Bronchial epithelial cell (primary cell): Measurements from ENCODE around the gene RNF17. TPM values are rescaled to one million over a fixed set of nuclear protein-coding genes. Genes with fewer than 3 reads are reported as not detected.

Source experiments
- DNase-seq: peaks from one replicate; pipeline ENCODE4 v3.0.0-alpha.2; 2010; ENCODE audit warnings: low read depth
- FAIRE-seq: peaks from 2 replicates; lab custom pipeline; 2011; peaks lifted over from hg19 to GRCh38; lab: Jason Lieb, UNC
- H3K27me3 ChIP-seq: 2 replicates; pipeline ENCODE4 v1.5.1; 2011; ENCODE audit warnings: low read length; ENCODE audit not compliant: control insufficient read depth, insufficient read depth
- H3K36me3 ChIP-seq: 2 replicates; pipeline ENCODE4 v1.5.1; 2011; ENCODE audit warnings: low read length; ENCODE audit not compliant: control insufficient read depth, insufficient read depth
- H3K4me3 ChIP-seq: 2 replicates; pipeline ENCODE4 v1.5.1; 2011; ENCODE audit warnings: mild to moderate bottlenecking, low read depth, low read length, control low read depth
- total RNA-seq: library from RNA; depleted of rRNA; stranded (reverse); fragments of >200 nt; gene quantifications from 2 replicates; pipeline ENCODE4 v1.2.1, GENCODE V29; 2014
- TF ChIP-seq, protein P1 (sequence below): IDR thresholded peaks from 2 replicates; pipeline ENCODE4 v1.5.1; 2011; ENCODE audit warnings: mild to moderate bottlenecking, moderate library complexity, low read length, control low read depth, inconsistent platforms; ENCODE audit not compliant: insufficient read depth, severe bottlenecking

Gene RNF17
- total RNA-seq, 1 donor from 2014 or later = not detected

DNA sequence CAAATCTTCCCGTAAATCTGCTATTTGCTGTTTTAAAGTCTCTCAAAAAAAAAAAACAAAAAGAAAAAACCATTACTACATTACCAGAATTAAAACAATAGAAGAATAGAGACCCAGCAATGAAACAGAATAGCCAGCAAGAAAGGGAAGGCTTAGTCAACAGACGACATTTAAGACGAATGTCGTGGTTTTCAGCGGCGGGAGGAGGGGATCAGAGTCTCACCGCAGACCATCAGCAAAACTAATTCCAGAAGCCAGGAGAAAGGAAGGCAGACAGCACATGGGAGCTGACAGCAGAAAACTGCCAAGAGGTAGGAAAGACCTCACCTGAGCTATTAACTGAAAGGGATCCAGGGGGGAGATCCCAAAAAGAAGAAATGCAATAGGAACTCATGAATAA lies 128.9 kb downstream of the RNF17 start:
- DNase-seq (no peak), FAIRE-seq (no peak)
- no peak overlapping the region for H3K4me3 ChIP-seq
- no peaks in the 10 kb centered on the region for H3K27me3 ChIP-seq
- TF ChIP-seq, protein P1, sequence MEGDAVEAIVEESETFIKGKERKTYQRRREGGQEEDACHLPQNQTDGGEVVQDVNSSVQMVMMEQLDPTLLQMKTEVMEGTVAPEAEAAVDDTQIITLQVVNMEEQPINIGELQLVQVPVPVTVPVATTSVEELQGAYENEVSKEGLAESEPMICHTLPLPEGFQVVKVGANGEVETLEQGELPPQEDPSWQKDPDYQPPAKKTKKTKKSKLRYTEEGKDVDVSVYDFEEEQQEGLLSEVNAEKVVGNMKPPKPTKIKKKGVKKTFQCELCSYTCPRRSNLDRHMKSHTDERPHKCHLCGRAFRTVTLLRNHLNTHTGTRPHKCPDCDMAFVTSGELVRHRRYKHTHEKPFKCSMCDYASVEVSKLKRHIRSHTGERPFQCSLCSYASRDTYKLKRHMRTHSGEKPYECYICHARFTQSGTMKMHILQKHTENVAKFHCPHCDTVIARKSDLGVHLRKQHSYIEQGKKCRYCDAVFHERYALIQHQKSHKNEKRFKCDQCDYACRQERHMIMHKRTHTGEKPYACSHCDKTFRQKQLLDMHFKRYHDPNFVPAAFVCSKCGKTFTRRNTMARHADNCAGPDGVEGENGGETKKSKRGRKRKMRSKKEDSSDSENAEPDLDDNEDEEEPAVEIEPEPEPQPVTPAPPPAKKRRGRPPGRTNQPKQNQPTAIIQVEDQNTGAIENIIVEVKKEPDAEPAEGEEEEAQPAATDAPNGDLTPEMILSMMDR = no peak
- H3K36me3 ChIP-seq = peaks cover 1% of the 10 kb centered on the region

DNA sequence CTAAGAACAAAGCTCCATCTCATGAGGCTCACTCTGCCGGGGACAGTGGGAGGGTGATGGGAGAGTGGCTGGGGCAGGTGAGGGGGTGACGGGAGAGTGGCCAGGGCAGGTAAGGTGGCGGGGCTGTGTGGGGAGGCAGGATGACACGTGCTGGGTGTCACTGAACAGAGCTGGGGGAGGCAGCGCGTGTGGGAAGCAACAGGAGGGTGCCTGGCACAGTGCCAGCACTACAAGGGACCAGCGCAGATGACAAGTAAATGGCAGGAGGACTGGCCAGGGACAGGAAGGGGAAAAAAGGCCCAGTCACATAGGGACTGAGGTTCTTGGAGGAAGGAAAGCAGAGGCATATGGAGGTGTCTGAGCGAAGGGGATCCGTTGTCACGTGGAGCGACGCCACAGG lies 129.9 kb downstream of the RNF17 start:
- TF ChIP-seq, protein P1 = no peak
- FAIRE-seq = no peak
- no peaks in the 10 kb centered on the region for H3K27me3 ChIP-seq
- peaks cover 1% of the 10 kb centered on the region for H3K36me3 ChIP-seq
- H3K4me3 ChIP-seq = no peak overlapping the region
- no peak for DNase-seq

DNA sequence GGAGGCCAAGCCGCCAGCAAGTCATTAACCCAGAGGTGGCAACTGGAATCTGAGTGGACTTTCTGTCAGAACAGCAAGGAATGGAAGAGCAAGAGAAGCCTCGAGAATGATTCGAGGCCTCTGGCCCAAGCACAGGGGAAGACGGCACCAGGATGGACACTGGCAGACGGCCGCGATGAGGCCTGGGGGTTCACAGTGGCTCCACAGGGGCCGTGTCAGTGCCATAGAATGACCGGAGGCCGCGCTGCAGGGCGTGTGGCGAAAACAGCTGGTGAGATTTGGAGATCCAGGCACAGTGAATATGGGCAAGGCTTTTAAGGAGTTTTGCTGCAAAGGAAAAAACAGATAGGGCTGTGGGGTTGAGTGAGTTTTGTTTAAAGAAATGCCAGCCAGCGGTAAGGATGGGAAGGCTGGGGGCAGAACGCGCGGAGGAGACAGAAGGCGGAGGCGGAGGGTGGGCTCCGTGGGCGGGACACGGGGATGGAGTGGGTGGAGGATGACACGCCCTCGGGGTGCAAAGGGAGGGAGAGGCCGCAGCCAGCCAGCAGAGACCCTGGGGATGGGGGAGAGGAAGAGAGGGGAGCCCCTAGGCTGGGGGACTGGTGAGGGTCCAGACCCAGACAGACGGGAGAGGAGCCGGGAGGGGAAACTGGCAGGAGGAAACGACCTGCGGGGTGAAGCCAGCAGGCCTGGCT lies 130.5 kb downstream of the RNF17 start:
- peaks cover 1% of the 10 kb centered on the region for H3K36me3 ChIP-seq
- TF ChIP-seq, protein P1 = no peak
- no peak for FAIRE-seq

DNA sequence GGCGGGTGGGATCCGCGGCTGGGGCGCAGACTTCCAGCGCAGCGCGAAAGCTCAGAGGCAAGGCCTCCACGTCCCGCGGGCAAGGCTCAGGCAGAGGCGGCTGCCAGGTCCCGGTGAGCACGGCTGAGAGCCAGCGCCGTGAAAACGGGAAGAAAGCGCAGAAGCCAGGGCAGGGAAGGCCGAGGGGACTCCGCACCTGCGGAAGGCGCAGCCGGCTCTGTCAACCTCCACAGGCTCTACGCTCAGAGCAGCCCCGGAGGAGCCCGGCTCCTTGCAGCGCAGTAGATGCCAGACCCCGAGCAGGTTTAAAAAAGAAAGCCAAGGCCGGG lies 131.0 kb downstream of the RNF17 start:
- no peak overlapping the region for H3K4me3 ChIP-seq
- DNase-seq (no peak), FAIRE-seq (no peak)
- no peaks in the 10 kb centered on the region for H3K27me3 ChIP-seq
- TF ChIP-seq, protein P1 = no peak
- peaks cover 1% of the 10 kb centered on the region for H3K36me3 ChIP-seq

More for the DNA sequence above, 130.5 kb downstream of the RNF17 start:
- Histone ChIP-seq H3K4me3 (no peak overlapping the region), H3K27me3 (no peaks in the 10 kb centered on the region)
- no peak for DNase-seq

DNA sequence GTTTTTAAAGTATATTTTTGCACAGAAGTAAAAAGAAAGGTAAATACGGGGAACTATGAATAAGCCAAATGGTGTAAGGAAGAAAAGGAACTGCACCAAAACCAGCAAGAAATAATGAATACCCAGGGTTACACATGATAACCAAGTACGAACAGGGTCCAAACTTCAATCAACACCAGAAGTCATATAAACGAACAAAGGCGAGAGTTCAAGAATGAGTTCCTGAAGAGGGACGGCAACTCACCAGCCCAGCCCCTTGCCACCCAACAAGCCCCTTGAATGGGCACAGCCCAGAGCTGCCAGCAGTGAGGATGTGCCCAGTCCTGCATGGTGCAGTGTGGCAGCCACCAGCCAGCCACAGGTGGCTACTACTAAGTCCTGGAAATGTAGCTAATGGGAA lies 132.1 kb downstream of the RNF17 start:
- FAIRE-seq (no peak), DNase-seq (no peak)
- Histone ChIP-seq H3K36me3 (peaks cover under 1% of the 10 kb centered on the region), H3K27me3 (no peaks in the 10 kb centered on the region), H3K4me3 (no peak overlapping the region)
- TF ChIP-seq, protein P1 = no peak

DNA sequence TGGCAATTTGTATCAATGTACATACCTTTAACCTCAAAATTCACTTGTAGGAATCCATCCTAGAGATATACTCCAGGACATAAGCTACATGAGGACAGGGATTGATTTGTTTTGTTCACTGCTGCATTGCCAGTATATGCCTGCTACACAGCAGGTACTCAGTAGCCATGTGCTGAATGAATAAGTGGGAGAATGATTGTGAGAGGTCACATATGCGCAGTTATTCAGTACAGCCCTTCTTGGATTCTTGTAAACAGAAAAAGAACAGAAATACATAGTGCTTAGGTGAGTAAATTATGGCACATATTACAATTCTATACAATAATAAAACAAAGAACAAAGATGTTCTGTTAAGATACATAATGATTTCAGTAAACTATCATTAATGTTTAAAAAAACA lies 133.3 kb downstream of the RNF17 start:
- TF ChIP-seq, protein P1 = no peak
- Histone ChIP-seq H3K36me3 (no peaks in the 10 kb centered on the region), H3K4me3 (no peak overlapping the region), H3K27me3 (no peaks in the 10 kb centered on the region)
- DNase-seq = no peak
- no peak for FAIRE-seq
